Liver (tissue), 3 donors: ENCODE results near the gene CAMK2B.
"Not testable (repeated sequence)": the region's sequence is repeated elsewhere in the genome, so short reads cannot be mapped to it uniquely, and the experiment has no call there.

ENCODE experiments used
- ATF3 ChIP-seq: IDR thresholded peaks from 2 replicates; pipeline ENCODE4 v1.6.1; 2016; ENCODE audit warnings: antibody characterized with exemption
- FOXA1 ChIP-seq: IDR thresholded peaks from 2 replicates; pipeline ENCODE4 v1.6.1; 2016; ENCODE audit warnings: antibody characterized with exemption
- GABPA ChIP-seq, 2 donors: IDR thresholded peaks in 1 of 2; conservative IDR thresholded peaks in 1 of 2; 2 replicates each; pipeline ENCODE4 v1.6.1; 2016; ENCODE audit warnings: antibody characterized with exemption in 2 of 2, mild to moderate bottlenecking in 1 of 2, moderate library complexity in 1 of 2
- JUND ChIP-seq, 2 donors: IDR thresholded peaks; 2 replicates each; pipeline ENCODE4 v1.6.1; 2016; ENCODE audit warnings: antibody characterized with exemption in 2 of 2
- RAD21 ChIP-seq, 2 donors: IDR thresholded peaks; 2 replicates each; pipeline ENCODE4 v1.6.1; 2016; ENCODE audit warnings: antibody characterized with exemption in 2 of 2, mild to moderate bottlenecking in 2 of 2
- RXRA ChIP-seq, 2 donors: IDR thresholded peaks; 2 replicates each; pipeline ENCODE4 v1.6.1; 2017 to 2018; ENCODE audit warnings: antibody characterized with exemption in 2 of 2, mild to moderate bottlenecking in 1 of 2
- TAF1 ChIP-seq: conservative IDR thresholded peaks from 2 replicates; pipeline ENCODE4 v1.6.1; 2016; ENCODE audit warnings: antibody characterized with exemption, mild to moderate bottlenecking
- YY1 ChIP-seq: IDR thresholded peaks from 2 replicates; pipeline ENCODE4 v1.6.1; 2016; ENCODE audit warnings: antibody characterized with exemption, mild to moderate bottlenecking
- ZBTB33 ChIP-seq: IDR thresholded peaks from 2 replicates; pipeline ENCODE4 v1.6.1; 2016; ENCODE audit warnings: antibody characterized with exemption
- TF ChIP-seq, protein P1 (sequence below): fragments of 150-350 bp; IDR thresholded peaks from 2 replicates; pipeline ENCODE4 v1.5.1; 2017; ENCODE audit warnings: improper control_type of control experiment, low read depth, low read length; ENCODE audit not compliant: missing input control
- TF ChIP-seq, protein P2 (sequence below): IDR thresholded peaks from 2 replicates; pipeline ENCODE4 v1.6.1; 2016; ENCODE audit warnings: antibody characterized with exemption
- TF ChIP-seq, protein P3 (sequence below): IDR thresholded peaks from 2 replicates; pipeline ENCODE4 v1.6.1; 2016; ENCODE audit warnings: antibody characterized with exemption, mild to moderate bottlenecking
- donor health status: healthy.
- donor health status: healthy.

DNA sequence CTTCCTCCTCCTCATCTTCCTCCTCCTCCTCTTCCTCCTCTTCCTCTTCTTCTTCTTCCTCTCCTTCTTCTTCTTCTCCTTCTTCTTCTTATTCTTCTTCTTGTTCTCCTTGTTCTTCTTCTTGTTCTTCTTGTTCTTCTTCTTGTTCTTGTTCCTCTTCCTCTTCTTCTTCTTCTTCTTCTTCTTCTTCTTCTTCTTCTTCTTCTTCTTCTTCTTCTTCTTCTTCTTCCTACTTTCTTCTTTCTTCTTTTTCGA is 150.8 kb downstream of the CAMK2B start:
- TF ChIP-seq, protein P1, sequence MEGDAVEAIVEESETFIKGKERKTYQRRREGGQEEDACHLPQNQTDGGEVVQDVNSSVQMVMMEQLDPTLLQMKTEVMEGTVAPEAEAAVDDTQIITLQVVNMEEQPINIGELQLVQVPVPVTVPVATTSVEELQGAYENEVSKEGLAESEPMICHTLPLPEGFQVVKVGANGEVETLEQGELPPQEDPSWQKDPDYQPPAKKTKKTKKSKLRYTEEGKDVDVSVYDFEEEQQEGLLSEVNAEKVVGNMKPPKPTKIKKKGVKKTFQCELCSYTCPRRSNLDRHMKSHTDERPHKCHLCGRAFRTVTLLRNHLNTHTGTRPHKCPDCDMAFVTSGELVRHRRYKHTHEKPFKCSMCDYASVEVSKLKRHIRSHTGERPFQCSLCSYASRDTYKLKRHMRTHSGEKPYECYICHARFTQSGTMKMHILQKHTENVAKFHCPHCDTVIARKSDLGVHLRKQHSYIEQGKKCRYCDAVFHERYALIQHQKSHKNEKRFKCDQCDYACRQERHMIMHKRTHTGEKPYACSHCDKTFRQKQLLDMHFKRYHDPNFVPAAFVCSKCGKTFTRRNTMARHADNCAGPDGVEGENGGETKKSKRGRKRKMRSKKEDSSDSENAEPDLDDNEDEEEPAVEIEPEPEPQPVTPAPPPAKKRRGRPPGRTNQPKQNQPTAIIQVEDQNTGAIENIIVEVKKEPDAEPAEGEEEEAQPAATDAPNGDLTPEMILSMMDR = not testable (repeated sequence)
- TF ChIP-seq, protein P2, sequence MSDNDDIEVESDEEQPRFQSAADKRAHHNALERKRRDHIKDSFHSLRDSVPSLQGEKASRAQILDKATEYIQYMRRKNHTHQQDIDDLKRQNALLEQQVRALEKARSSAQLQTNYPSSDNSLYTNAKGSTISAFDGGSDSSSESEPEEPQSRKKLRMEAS = not testable (repeated sequence)
- not testable (repeated sequence) for TF ChIP-seq JUND (IDR thresholded peaks at IDR 0.05); YY1; ATF3; RXRA (IDR thresholded peaks at IDR 0.05); TAF1; FOXA1; RAD21 (IDR thresholded peaks at IDR 0.05); ZBTB33; GABPA (IDR thresholded peaks at IDR 0.05 in 1 of 2, conservative IDR thresholded peaks at IDR 0.05 in 1 of 2)
- TF ChIP-seq, protein P3, sequence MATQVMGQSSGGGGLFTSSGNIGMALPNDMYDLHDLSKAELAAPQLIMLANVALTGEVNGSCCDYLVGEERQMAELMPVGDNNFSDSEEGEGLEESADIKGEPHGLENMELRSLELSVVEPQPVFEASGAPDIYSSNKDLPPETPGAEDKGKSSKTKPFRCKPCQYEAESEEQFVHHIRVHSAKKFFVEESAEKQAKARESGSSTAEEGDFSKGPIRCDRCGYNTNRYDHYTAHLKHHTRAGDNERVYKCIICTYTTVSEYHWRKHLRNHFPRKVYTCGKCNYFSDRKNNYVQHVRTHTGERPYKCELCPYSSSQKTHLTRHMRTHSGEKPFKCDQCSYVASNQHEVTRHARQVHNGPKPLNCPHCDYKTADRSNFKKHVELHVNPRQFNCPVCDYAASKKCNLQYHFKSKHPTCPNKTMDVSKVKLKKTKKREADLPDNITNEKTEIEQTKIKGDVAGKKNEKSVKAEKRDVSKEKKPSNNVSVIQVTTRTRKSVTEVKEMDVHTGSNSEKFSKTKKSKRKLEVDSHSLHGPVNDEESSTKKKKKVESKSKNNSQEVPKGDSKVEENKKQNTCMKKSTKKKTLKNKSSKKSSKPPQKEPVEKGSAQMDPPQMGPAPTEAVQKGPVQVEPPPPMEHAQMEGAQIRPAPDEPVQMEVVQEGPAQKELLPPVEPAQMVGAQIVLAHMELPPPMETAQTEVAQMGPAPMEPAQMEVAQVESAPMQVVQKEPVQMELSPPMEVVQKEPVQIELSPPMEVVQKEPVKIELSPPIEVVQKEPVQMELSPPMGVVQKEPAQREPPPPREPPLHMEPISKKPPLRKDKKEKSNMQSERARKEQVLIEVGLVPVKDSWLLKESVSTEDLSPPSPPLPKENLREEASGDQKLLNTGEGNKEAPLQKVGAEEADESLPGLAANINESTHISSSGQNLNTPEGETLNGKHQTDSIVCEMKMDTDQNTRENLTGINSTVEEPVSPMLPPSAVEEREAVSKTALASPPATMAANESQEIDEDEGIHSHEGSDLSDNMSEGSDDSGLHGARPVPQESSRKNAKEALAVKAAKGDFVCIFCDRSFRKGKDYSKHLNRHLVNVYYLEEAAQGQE = not testable (repeated sequence)
